HepG2 (cell line): Measurements from ENCODE around the gene SEPTIN12. TPM values are rescaled to one million over a fixed set of nuclear protein-coding genes. Genes with fewer than 3 reads are reported as not detected.
A peak's percentile ranks its signal among the peaks of the same experiment; 100 is the strongest.

Experiments
- CBX1 ChIP-seq: IDR thresholded peaks from one replicate; pipeline ENCODE4 v1.6.1; 2016; ENCODE audit warnings: antibody characterized with exemption, low read depth
- CHCHD3 ChIP-seq: sonication (generic); formaldehyde crosslinking; IDR thresholded peaks from 2 replicates; pipeline ENCODE4 v1.8.0; 2022; ENCODE audit warnings: mild to moderate bottlenecking, missing genetic modification reagents, moderate library complexity
- CREB3 ChIP-seq: sonication (generic); formaldehyde crosslinking; IDR thresholded peaks from 2 replicates; pipeline ENCODE4 v1.5.0; 2020; ENCODE audit warnings: missing genetic modification reagents
- ETV5 ChIP-seq: IDR thresholded peaks from 2 replicates; pipeline ENCODE4 v1.6.1; 2018; ENCODE audit warnings: missing biosample characterization, missing genetic modification reagents, inconsistent platforms, borderline replicate concordance
- FOXA1 ChIP-seq, 2 experiments: fragments of 450-650 bp in 1 of 2; sonication (generic) in 1 of 2; formaldehyde crosslinking in 1 of 2; IDR thresholded peaks; 2 replicates each; pipeline versions ENCODE4 v1.4.0 to v1.6.1; 2016 to 2020; ENCODE audit warnings: missing genetic modification reagents in 1 of 2
- HNF4G ChIP-seq, 2 experiments: sonication (generic) in 1 of 2; formaldehyde crosslinking in 1 of 2; IDR thresholded peaks; 2 replicates each; pipeline versions ENCODE4 v1.4.0 to v1.6.1; 2011 to 2020; ENCODE audit warnings: borderline replicate concordance in 2 of 2, low read depth in 2 of 2, mild to moderate bottlenecking in 2 of 2, low read length in 1 of 2, missing genetic modification reagents in 1 of 2, moderate library complexity in 1 of 2
- IKZF1 ChIP-seq: fragments of 450-650 bp; IDR thresholded peaks from 2 replicates; pipeline ENCODE4 v1.7.1; 2016
- MXD4 ChIP-seq: IDR thresholded peaks from 2 replicates; pipeline ENCODE4 v1.6.1; 2016; ENCODE audit warnings: mild to moderate bottlenecking, missing biosample characterization, missing genetic modification reagents
- PLRG1 ChIP-seq: fragments of 450-650 bp; conservative IDR thresholded peaks from 2 replicates; pipeline ENCODE4 v1.6.1; 2016
- PRDM4 ChIP-seq: sonication (generic); formaldehyde crosslinking; IDR thresholded peaks from 2 replicates; pipeline ENCODE4 v1.9.0; 2021; ENCODE audit warnings: missing genetic modification reagents, borderline replicate concordance
- SALL2 ChIP-seq: sonication (generic); formaldehyde crosslinking; IDR thresholded peaks from 2 replicates; pipeline ENCODE4 v1.8.1; 2023; ENCODE audit warnings: mild to moderate bottlenecking, missing genetic modification reagents, inconsistent platforms
- SOX6 ChIP-seq, 2 experiments: fragments of 450-650 bp in 1 of 2; sonication (generic) in 1 of 2; formaldehyde crosslinking in 1 of 2; IDR thresholded peaks; 2 replicates each; pipeline versions ENCODE4 v1.4.0 to v1.6.1; 2017 to 2020; ENCODE audit warnings: antibody characterized with exemption in 1 of 2, mild to moderate bottlenecking in 1 of 2, missing genetic modification reagents in 1 of 2
- TAF1 ChIP-seq: sonication (generic); formaldehyde crosslinking; IDR thresholded peaks from 2 replicates; pipeline ENCODE4 v1.4.0; 2020; ENCODE audit warnings: missing genetic modification reagents
- TFDP1 ChIP-seq: IDR thresholded peaks from 2 replicates; pipeline ENCODE4 v1.6.1; 2016; ENCODE audit warnings: missing compliant biosample characterization, missing genetic modification reagents, borderline replicate concordance
- THAP11 ChIP-seq: IDR thresholded peaks from 2 replicates; pipeline ENCODE4 v1.6.1; 2016; ENCODE audit warnings: missing biosample characterization, missing genetic modification reagents
- YEATS2 ChIP-seq: sonication (generic); formaldehyde crosslinking; IDR thresholded peaks from 2 replicates; pipeline ENCODE4 v1.4.0; 2020; ENCODE audit warnings: missing genetic modification reagents, borderline replicate concordance
- ZNF432 ChIP-seq: sonication (generic); formaldehyde crosslinking; IDR thresholded peaks from 2 replicates; pipeline ENCODE4 v1.5.0; 2020; ENCODE audit warnings: missing genetic modification reagents, mild to moderate bottlenecking, borderline replicate concordance
- ZNF629 ChIP-seq: sonication (generic); formaldehyde crosslinking; conservative IDR thresholded peaks from 2 replicates; pipeline ENCODE4 v1.5.0; 2020; ENCODE audit warnings: missing genetic modification reagents
- polyA plus RNA-seq, 8 experiments: library from polyadenylated mRNA; depleted of rRNA in 3 of 8; stranded (reverse) in 7 of 8; unstranded in 1 of 8; fragments of >200 nt; fragmentation: Illumina TruSeq in 4 of 8; extraction: Trizol in 4 of 8; gene quantifications; 2 replicates each; pipeline versions ENCODE4 v1.2.1 to v1.2.3, GENCODE V29; 2011 to 2016; ENCODE audit warnings: low read depth in 4 of 8, missing spikeins in 1 of 8, mixed read lengths in 1 of 8; ENCODE audit not compliant: insufficient read depth in 1 of 8
- total RNA-seq, 5 experiments: library from RNA; depleted of rRNA; stranded (reverse); fragments of >200 nt; fragmentation: Illumina TruSeq; extraction: Trizol; gene quantifications; 2 replicates each; pipeline ENCODE4 v1.2.3, GENCODE V29; 2016; ENCODE audit warnings: low read depth in 1 of 5
- TF ChIP-seq, protein P1 (sequence below): sonication (generic); formaldehyde crosslinking; conservative IDR thresholded peaks from 2 replicates; pipeline ENCODE4 v1.5.0; 2020; ENCODE audit warnings: missing genetic modification reagents

The SEPTIN12 gene
- total and polyA plus RNA-seq, 2 of the 13 experiments (the other 11 are each of a cell fraction or from before 2014, with no cell fraction given), result 0.22 TPM; not detected in 1

GRCh38 chr16:4768549-4769305, 19.4 kb downstream of the SEPTIN12 start (continued):
- TF ChIP-seq, protein P1, sequence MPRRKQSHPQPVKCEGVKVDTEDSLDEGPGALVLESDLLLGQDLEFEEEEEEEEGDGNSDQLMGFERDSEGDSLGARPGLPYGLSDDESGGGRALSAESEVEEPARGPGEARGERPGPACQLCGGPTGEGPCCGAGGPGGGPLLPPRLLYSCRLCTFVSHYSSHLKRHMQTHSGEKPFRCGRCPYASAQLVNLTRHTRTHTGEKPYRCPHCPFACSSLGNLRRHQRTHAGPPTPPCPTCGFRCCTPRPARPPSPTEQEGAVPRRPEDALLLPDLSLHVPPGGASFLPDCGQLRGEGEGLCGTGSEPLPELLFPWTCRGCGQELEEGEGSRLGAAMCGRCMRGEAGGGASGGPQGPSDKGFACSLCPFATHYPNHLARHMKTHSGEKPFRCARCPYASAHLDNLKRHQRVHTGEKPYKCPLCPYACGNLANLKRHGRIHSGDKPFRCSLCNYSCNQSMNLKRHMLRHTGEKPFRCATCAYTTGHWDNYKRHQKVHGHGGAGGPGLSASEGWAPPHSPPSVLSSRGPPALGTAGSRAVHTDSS, result no peak
- TF ChIP-seq PRDM4 (CRISPR knock-in tag) (0 out of 2 replicates have a peak, but pooled peaks have one; percentile 42), FOXA1 (IDR thresholded peaks at IDR 0.05) (no peak), FOXA1 (CRISPR knock-in tag; IDR thresholded peaks at IDR 0.05) (0 out of 2 replicates have a peak, but pooled peaks have one; percentile 6), CHCHD3 (CRISPR knock-in tag) (no peak), CREB3 (CRISPR knock-in tag) (peak; percentile 64; the same call in 1 of the 2 replicates), CBX1 (no peak), TFDP1 (CRISPR knock-in tag) (no peak; the same call in 1 of the 2 replicates), ZNF629 (CRISPR knock-in tag) (peak; percentile 97), ZNF432 (no peak), THAP11 (CRISPR knock-in tag) (peak; percentile 99), YEATS2 (peak; percentile 82), IKZF1 (no peak), MXD4 (CRISPR knock-in tag) (0 out of 2 replicates have a peak, but pooled peaks have one; percentile 26), ETV5 (CRISPR knock-in tag) (peak; percentile 79), PLRG1 (no peak), SOX6 (IDR thresholded peaks at IDR 0.05) (no peak), SOX6 (CRISPR knock-in tag; IDR thresholded peaks at IDR 0.05) (peak; percentile 46; the same call in 1 of the 2 replicates), HNF4G (IDR thresholded peaks at IDR 0.05; ENCODE audit: borderline replicate concordance, low read depth, low read length) (peak; percentile 10; the same call in 1 of the 2 replicates), HNF4G (CRISPR knock-in tag; IDR thresholded peaks at IDR 0.05; ENCODE audit: borderline replicate concordance, low read depth) (no peak), TAF1 (CRISPR knock-in tag) (peak; percentile 87), SALL2 (CRISPR knock-in tag) (peak; percentile 36; the same call in 1 of the 2 replicates)
